ENCODE measurements around the gene ZNF165. TPM values are rescaled to one million over a fixed set of nuclear protein-coding genes. Genes with fewer than 3 reads are reported as not detected.

The ZNF165 gene
- polyA plus RNA-seq, 1 of the 3 experiments (the other 2 are of a cell fraction), result 0.25 TPM

Other genes starting within 250 kb of the ZNF165 start
- not detected in 2 replicates for gene OR2B2, start 168.2 kb upstream of the ZNF165 start, polyA plus RNA-seq (2012; rRNA removed)
- 0.21 and 0.42 TPM in 2 replicates for gene OR2B6, start 123.3 kb upstream of the ZNF165 start, polyA plus RNA-seq (2012; rRNA removed)
- gene ZSCAN16, start 44.0 kb downstream of the ZNF165 start, polyA plus RNA-seq (2012; rRNA removed), result 3.7 and 6.2 TPM in 2 replicates
- 4.3 and 5.8 TPM in 2 replicates for gene ZKSCAN8, start 61.3 kb downstream of the ZNF165 start, polyA plus RNA-seq (2012; rRNA removed)
- gene ZSCAN9, start 144.7 kb downstream of the ZNF165 start, polyA plus RNA-seq (2012; rRNA removed), result 13.7 and 23.2 TPM in 2 replicates
- 2.9 and 3.5 TPM in 2 replicates for gene ZKSCAN4, start 171.7 kb downstream of the ZNF165 start, polyA plus RNA-seq (2012; rRNA removed)
- not detected in 2 replicates for gene NKAPL, start 178.7 kb downstream of the ZNF165 start, polyA plus RNA-seq (2012; rRNA removed)
- gene ZSCAN26, start 186.6 kb downstream of the ZNF165 start, polyA plus RNA-seq (2012; rRNA removed), result 11.0 and 14.0 TPM in 2 replicates
- 2.5 and 2.7 TPM in 2 replicates for gene PGBD1, start 201.0 kb downstream of the ZNF165 start, polyA plus RNA-seq (2012; rRNA removed)